HG03025 (cell line): Measurements from ENCODE around the gene KEL.

Experiments used
- ATAC-seq: cut with Tn5 transposase; IDR thresholded peaks from one replicate; pipeline ENCODE4 v1.9.1; 2021; ENCODE audit warnings: mild to moderate bottlenecking, moderate library complexity; ENCODE audit not compliant: unreplicated experiment, low FRiP score

KEL gene

DNA sequence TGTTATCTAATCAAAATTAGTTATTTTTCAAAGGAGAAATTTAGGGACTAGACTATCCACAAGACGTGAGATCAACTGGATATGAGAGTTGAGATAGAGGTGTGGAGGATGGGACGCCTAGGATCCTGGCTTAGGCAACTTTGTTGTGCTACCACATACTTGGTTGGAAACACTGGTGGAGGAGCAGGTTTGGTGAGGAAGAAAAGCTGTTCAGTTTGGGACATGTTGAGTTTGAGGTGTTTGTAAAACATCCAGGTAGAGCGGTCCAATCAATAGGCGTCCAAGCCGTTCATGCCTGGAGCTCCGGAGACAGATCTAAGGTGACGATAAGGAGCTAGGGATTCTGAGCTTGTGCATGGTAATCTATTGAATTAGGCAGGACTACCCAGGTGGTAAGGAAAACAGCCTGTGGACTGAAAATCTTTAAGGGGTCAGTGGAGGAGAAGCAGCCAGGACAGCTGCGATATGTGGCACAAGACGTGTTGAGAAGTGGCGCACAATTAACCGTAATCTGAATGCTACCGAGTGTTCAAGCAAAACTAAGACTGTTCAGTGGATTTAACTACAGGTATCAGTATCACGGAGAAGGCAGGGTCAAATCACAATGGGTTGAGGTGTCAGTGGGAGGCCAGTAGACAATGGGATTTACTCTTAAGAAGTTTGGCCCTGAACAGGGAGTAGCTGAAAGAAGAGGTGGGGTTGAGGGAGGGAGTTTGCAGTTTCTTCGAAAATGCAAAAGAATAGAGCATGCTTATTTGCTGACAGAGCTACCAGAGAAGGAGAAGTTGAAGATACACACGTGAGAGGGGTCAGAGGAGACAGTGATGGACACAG lies 60.5 kb downstream of the KEL start:
- no peak for ATAC-seq

DNA sequence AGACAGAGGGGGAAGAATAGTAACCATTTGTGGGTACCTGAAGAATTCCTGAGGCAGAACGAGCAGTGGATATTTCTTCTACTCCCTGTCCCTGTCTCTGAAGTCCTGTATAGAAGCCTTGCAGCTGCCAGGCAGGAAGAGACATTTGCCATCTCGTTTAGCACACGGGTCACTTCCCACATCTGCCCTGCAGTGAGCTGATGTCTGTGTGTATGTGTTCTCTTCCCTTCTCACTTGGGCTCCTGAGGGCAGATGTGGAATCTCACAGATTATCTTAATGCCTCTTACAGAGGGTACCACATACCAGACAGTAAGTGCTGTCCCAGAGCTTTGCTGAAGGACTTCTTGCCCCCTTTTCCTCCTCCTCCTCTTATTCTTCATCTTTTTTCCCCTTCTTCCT lies 62.5 kb downstream of the KEL start:
- ATAC-seq: no peak

DNA sequence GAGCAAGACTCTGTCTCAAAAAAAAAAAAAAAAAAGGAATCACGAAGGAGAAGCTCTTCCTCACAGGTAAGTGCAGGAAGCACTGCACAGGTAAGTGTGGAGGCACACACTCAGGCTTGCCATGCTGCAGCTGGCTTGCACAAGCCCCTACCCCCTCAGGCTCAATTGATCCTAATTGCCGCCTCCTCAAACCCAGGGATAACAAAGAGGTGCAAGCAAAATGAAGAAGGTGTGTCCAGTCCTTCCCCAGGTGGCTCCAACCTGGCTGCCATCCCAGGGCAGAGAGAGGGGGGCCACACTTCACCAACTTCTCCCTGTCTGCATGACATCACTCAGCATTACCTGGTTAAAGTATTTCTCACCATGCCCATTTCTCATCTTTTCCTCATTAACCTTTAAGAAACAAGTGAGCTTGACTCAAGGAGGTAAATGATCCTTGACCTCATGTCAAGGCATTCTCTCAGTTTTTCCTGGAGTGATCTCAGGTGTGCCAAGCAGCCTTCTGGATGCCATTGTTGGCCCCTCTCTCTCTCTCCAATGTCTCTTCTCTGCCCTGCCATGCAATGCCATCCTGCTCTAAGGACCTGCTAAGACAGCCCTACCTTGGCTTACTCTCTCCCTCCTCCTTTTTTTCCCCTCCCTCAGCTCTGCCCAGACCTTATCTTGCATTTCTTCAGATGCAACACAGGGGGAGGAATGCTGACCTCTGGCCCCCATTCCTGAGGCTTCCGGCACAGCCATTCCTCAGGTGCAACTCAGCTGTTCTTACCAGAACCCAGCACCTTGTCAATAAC lies 63.6 kb downstream of the KEL start:
- no peak for ATAC-seq

DNA sequence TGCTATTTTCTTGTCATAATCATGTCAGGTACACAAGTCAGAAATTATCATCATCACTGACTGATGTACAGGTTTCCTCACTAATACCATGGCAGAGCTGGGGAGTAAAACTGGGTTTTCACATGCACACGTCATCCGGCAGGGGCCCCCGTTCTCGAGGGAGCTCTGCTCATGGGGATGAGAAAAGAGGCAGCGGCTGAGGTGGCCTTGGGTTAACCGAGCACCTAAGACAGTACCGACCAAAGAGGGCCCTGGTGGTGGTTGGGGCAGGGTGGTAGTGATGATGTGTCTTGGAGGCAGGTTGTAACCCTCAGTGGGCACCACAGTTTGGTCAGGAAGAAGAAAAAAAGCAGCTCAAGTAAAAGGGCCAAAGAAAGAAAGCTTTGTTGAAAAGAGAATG lies 64.5 kb downstream of the KEL start:
- ATAC-seq: no peak

DNA sequence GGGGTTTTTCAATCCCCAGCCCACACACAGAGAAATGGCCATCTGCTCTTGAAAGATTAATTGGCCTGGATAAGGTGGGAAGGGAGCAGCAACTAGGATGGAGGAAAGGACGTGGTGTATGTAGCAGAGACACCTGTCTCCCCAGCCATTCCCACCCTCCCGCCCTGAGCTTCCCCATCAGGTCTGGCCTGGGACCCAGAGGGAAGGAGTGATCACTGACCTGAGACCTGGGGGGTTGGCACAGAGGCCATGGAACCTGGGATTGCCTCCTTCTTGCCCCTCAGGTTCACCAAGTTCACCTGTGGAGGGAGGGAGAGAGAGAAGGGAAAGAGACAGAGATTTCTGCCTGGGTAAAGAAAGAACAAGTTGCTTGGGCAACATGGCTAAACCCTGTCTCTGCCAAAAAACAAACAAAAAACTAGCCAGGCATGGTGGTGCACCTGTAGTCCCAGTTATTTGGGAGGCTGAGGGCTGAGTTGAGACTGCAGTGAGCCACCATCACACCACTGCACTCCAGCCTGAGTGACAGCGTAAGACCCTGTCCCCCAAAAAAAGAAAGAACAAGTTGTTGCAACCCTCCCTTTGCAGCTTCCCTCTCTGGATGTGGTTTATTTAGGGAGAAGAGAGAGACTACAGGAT lies 65.3 kb downstream of the KEL start:
- no peak for ATAC-seq

DNA sequence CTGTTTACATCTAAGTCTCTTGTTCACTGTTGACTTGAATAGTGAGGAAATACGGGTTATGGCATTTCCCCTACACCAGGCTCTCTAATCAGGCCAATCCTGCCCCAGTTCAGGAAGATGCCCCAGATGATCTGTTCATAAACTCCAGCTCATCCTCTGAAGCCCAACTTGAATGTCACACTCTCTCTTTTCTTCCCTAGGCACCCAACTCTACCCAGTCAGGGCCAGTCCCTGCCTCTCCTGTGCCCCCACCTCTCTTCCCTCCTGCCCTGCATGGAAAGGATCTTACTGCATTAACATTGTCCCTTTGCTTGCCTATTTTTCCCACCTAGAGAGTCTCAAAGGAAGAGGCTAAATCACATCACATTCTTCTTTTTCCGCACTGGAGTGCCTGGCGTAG lies 66.0 kb downstream of the KEL start:
- ATAC-seq: no peak

DNA sequence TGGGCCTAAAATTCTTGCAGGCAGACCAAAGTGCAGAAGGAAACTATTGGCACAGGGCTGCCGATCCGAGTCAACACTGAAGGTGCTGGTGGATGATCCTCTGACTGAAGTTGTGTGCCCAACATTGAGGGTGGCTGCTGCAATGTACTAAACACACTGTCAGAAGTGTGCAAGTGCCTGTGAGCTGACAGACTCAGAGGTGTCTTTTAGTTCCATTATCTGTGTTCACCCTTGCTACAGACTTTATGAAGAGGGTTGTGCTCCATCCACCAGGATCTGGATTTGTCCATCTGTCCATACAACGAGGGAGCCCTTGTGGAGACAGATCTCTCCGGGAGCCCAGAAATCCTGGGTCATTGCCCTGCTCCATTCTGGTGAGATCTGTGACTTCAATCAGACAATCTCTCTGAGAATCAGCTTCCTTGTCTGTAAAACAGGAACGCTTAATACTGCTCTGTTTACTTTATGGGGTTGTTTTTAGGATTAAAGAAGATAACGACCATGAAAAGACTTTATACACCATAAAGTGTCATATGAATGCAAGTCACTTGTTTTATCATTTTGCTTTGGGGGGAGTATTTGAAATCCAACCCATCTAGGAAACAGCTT lies 67.1 kb downstream of the KEL start:
- no peak for ATAC-seq

DNA sequence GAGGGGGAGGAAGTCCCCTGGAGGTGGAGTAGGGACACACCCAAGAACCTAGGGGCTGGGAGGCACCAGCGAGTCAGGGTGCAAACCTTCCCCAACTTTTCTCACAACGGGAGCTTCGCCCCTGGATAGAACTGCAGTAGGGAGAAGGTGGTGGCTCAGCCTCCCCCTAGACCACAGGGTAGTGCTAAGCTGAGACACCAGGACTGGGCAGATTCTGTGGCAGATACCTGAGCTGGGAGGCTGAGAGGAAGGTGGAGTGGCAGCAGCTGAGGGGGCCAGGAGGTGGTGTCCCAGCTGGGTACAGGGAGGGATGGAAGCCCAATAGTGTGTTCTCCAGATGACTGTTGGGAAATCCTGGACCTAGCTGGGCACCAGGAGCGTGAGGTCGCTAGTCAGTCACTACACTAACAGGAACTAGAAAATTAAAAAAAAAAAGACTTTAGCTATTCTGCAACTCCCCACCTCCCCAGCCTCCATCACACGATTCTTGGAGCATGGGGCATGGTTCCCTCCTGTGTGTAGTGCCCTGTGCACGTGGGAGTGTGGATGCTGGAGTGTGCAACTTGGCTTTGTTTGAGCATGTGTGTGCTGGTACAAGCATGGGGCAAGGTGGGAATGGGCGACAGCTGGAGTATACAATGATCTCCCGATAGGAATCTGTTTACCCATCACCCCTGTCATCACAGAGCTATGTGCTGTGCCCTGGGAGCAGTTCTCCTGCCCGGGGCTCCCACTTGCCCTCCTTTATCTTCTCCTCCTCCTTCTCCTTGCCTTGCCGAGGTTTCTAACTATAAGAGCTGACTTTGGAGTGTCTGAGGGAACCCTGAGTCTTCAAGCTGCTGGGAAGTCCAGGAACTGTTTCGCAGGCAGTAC lies 67.8 kb downstream of the KEL start:
- ATAC-seq: no peak

DNA sequence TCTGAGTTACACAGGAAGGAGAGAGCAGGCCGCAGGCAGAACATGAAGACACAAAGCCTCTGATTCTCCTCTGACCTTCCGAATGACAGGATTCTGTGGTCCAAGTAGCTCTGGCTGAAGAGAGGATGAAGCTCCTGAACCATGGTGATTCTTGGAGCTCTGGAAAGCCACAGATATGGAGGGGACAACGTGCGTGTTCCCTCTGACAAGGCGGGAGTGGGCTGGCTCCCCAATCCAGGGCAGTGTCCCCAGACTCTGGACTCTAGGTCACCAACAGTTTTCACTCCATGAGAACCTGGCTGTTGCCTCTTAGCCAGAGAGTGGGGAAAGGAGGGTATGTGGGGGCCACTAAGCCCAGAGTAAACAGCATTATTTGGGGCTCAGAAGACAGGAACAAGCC lies 69.2 kb downstream of the KEL start:
- no peak for ATAC-seq

DNA sequence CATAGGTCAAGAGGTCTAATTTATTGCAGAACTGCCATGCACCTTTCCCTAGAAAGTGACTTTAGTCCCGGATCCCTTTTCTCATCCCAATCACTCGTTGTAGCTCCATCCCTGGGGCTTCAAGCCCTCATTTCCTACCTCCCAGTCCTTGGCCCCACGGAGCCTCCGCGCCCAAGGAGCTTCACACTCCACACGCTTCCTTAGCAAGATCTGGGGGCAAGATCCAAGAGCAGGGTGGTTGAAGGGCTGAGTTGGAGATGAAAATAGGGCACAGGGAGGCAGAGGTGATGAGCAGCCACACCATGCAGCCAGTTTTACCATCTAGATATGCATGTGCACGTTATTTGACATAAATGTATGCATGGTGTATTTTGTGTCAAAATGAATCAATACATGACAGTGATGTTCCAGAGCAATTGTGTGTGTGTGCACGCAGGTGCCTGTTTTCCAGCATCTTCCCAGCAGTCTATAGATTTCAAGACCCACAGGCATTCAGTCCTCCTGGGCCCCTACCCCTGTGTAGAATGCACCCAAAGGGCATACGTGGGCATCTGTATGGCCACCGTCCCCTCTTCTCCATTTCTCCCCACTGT lies 70.6 kb downstream of the KEL start:
- ATAC-seq: no peak
